GM12801 (cell line): ENCODE measurements around the gene MUCL3.

Experiments used
- CTCF ChIP-seq: IDR thresholded peaks from one replicate; pipeline ENCODE4 v1.5.1; 2011; ENCODE audit warnings: control low read depth; ENCODE audit not compliant: insufficient read length; ENCODE audit errors: extremely low read depth

Gene MUCL3

DNA sequence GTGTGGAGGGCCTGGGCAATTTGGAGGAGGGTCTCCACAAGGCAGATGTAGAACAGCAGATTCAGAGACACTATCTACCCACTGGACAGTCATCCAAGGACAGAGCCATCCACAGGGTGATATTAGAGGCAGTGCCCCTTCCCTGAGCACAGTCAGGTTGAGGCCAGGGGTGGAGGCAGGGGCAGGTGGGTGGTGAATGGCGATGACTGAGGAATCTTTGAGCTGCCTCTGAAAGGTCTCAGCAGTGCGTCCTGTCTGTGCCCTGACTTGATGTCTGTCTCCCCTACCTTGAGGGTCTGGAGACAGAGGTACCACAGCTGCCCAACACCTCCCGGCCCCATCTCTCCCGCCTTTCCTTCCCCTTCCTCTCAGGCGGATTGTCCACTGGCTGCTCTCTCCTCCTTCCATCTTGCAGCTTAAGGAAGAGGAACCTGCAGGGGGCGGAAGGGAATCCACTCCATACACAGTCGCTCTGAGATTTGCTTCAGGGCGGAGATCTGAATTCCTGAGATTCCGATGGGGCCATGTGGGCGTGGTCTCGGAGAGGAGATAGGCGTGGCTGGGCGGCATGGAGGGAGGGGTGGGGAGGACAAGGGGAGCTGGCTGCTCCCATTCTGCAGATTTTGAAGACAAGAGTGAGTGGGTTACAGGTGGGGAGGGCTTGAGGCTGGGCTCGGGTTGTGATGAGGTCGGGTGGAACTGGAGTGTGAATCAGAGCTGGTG, 1.7 kb downstream of the MUCL3 start:
- TF ChIP-seq CTCF = no peak

- TF ChIP-seq CTCF = no peak
Observed at GRCh38 chr6:30944051-30944450, 3.3 kb downstream of the MUCL3 start.

GRCh38 chr6:30945281-30945680, 4.5 kb downstream of the MUCL3 start:
- TF ChIP-seq CTCF = no peak

GRCh38 chr6:30947231-30947630, 6.5 kb downstream of the MUCL3 start:
- TF ChIP-seq CTCF = no peak

DNA sequence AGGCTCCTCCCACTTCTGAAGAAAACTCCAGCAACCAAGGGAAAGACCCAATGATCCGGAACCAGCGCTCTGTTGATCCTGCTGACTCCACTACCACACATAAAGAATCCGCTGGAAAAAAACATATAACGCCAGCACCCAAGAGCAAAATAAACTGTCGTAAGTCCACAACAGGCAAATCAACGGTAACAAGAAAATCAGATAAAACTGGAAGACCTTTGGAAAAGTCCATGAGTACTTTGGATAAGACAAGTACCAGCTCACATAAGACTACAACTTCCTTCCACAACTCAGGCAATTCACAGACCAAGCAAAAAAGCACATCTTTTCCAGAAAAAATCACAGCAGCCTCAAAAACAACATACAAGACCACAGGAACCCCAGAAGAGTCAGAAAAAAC, 8.0 kb downstream of the MUCL3 start:
- no peak for TF ChIP-seq CTCF

DNA sequence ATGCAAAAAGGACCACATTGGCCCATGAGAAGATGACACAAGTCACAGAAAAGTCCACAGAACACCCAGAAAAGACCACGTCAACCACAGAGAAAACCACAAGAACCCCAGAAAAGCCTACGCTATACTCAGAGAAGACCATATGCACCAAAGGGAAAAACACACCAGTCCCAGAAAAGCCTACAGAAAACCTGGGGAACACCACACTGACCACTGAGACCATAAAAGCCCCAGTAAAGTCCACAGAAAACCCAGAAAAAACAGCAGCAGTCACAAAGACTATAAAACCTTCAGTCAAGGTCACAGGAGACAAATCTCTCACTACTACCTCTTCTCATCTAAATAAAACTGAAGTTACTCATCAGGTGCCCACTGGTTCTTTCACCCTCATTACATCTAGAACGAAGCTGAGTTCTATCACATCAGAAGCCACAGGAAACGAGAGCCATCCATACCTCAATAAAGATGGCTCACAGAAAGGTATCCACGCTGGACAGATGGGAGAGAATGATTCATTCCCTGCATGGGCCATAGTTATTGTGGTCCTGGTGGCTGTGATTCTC, 11.2 kb downstream of the MUCL3 start:
- no peak for TF ChIP-seq CTCF

GRCh38 chr6:30954631-30955366, 14.0 kb downstream of the MUCL3 start:
- no peak for TF ChIP-seq CTCF
